NT2/D1 (cell line): Measurements from ENCODE around the gene UNC45B.

Experiments
- YY1 ChIP-seq: IDR thresholded peaks from 2 replicates; pipeline ENCODE4 v1.6.1; 2011; ENCODE audit not compliant: insufficient read length, insufficient read depth
- ZNF274 ChIP-seq: IDR thresholded peaks from 2 replicates; pipeline ENCODE4 v1.6.1; 2011; ENCODE audit warnings: mild to moderate bottlenecking, low read depth, low read length

DNA sequence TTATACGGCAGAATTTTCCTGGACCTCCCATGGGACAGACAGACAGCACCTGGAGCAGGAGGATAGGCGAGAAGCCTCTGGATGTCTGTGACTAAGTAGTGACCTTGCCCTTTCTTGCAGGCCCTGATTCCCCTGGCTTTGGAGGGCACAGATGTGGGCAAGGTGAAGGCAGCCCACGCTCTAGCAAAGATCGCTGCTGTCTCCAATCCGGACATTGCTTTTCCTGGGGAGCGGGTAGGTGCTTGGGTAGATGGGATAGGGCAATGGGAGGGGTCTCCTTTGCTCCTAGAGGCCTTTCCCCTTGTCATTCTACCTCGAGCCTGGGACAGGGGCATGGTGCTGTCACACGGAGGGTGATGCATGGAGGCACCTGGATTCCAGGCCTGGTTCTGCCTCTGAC is 29.3 kb downstream of the UNC45B start:
- no peak for TF ChIP-seq ZNF274
- no peak for TF ChIP-seq YY1
